ENCODE results near the gene AKAP9.
"Not testable (repeated sequence)": the region's sequence is repeated elsewhere in the genome, so short reads cannot be mapped to it uniquely, and the experiment has no call there.

Gene AKAP9

GRCh38 chr7:92052159-92052558, 111.5 kb downstream of the AKAP9 start:
- Mint-ChIP-seq H3K36me3 (peaks cover 18% of the 10 kb centered on the region), H3K27ac (no peak overlapping the region), H3K27me3 (no peaks in the 10 kb centered on the region), H3K4me3 (no peak overlapping the region), H3K4me1 (ENCODE audit: low read depth) (peaks cover 7% of the 10 kb centered on the region), H3K9me3 (ENCODE audit: low read depth) (no peaks in the 10 kb centered on the region)

GRCh38 chr7:92052684-92053083, 112.0 kb downstream of the AKAP9 start:
- Mint-ChIP-seq H3K27me3 (no peaks in the 10 kb centered on the region), H3K4me1 (ENCODE audit: low read depth) (peaks cover 12% of the 10 kb centered on the region), H3K4me3 (no peak overlapping the region), H3K9me3 (ENCODE audit: low read depth) (no peaks in the 10 kb centered on the region), H3K36me3 (peaks cover 18% of the 10 kb centered on the region), H3K27ac (no peak overlapping the region)

- Mint-ChIP-seq H3K27ac (no peak overlapping the region), H3K4me1 (ENCODE audit: low read depth) (peaks cover 18% of the 10 kb centered on the region), H3K27me3 (no peaks in the 10 kb centered on the region), H3K4me3 (no peak overlapping the region), H3K9me3 (ENCODE audit: low read depth) (no peaks in the 10 kb centered on the region), H3K36me3 (peaks cover 18% of the 10 kb centered on the region)
Observed at GRCh38 chr7:92053312-92053711, 112.7 kb downstream of the AKAP9 start.

- Mint-ChIP-seq H3K9me3 (ENCODE audit: low read depth) (no peaks in the 10 kb centered on the region), H3K4me3 (no peak overlapping the region), H3K27ac (no peak overlapping the region), H3K27me3 (no peaks in the 10 kb centered on the region), H3K36me3 (peaks cover 7% of the 10 kb centered on the region), H3K4me1 (ENCODE audit: low read depth) (peaks cover 22% of the 10 kb centered on the region)
Observed at GRCh38 chr7:92056286-92056685, 115.6 kb downstream of the AKAP9 start.

GRCh38 chr7:92057375-92057774, 116.7 kb downstream of the AKAP9 start:
- Mint-ChIP-seq H3K9me3 (ENCODE audit: low read depth) (no peaks in the 10 kb centered on the region), H3K4me3 (peak overlapping the region; percentile 43), H3K27ac (no peak overlapping the region), H3K27me3 (no peaks in the 10 kb centered on the region), H3K4me1 (ENCODE audit: low read depth) (peaks cover 22% of the 10 kb centered on the region), H3K36me3 (peaks cover 8% of the 10 kb centered on the region)

GRCh38 chr7:92058040-92058439, 117.4 kb downstream of the AKAP9 start:
- H3K36me3 Mint-ChIP-seq, result peaks cover 8% of the 10 kb centered on the region
- H3K4me3 Mint-ChIP-seq, result peak overlapping the region; percentile 43
- H3K27ac Mint-ChIP-seq, result peak overlapping the region; percentile 28
- H3K4me1 Mint-ChIP-seq (ENCODE audit: low read depth), result peaks cover 22% of the 10 kb centered on the region
- H3K9me3 Mint-ChIP-seq (ENCODE audit: low read depth), result no peaks in the 10 kb centered on the region
- H3K27me3 Mint-ChIP-seq, result no peaks in the 10 kb centered on the region

GRCh38 chr7:92058899-92059298, 118.2 kb downstream of the AKAP9 start:
- no peak overlapping the region for H3K27ac Mint-ChIP-seq
- H3K36me3 Mint-ChIP-seq, result peaks cover 5% of the 10 kb centered on the region
- no peak overlapping the region for H3K4me3 Mint-ChIP-seq
- no peaks in the 10 kb centered on the region for H3K27me3 Mint-ChIP-seq
- no peaks in the 10 kb centered on the region for H3K9me3 Mint-ChIP-seq (ENCODE audit: low read depth)
- H3K4me1 Mint-ChIP-seq (ENCODE audit: low read depth), result peaks cover 22% of the 10 kb centered on the region

GRCh38 chr7:92061154-92061553, 120.5 kb downstream of the AKAP9 start:
- H3K9me3 Mint-ChIP-seq (ENCODE audit: low read depth), result no peaks in the 10 kb centered on the region
- H3K27ac Mint-ChIP-seq, result no peak overlapping the region
- no peak overlapping the region for H3K4me3 Mint-ChIP-seq
- peaks cover 18% of the 10 kb centered on the region for H3K4me1 Mint-ChIP-seq (ENCODE audit: low read depth)
- H3K27me3 Mint-ChIP-seq, result no peaks in the 10 kb centered on the region
- H3K36me3 Mint-ChIP-seq, result peaks cover 6% of the 10 kb centered on the region

GRCh38 chr7:92064438-92065029, 123.9 kb downstream of the AKAP9 start:
- Mint-ChIP-seq H3K4me1 (ENCODE audit: low read depth) (no peaks in the 10 kb centered on the region), H3K9me3 (ENCODE audit: low read depth) (no peaks in the 10 kb centered on the region), H3K27ac (no peak overlapping the region), H3K4me3 (no peak overlapping the region), H3K36me3 (peaks cover 15% of the 10 kb centered on the region), H3K27me3 (no peaks in the 10 kb centered on the region)

GRCh38 chr7:92071032-92071431, 130.4 kb downstream of the AKAP9 start:
- peaks cover 21% of the 10 kb centered on the region for H3K36me3 Mint-ChIP-seq
- no peaks in the 10 kb centered on the region for H3K27me3 Mint-ChIP-seq
- H3K27ac Mint-ChIP-seq, result peak overlapping the region; percentile 16
- no peaks in the 10 kb centered on the region for H3K9me3 Mint-ChIP-seq (ENCODE audit: low read depth)
- no peak overlapping the region for H3K4me3 Mint-ChIP-seq
- peaks cover 3% of the 10 kb centered on the region for H3K4me1 Mint-ChIP-seq (ENCODE audit: low read depth)

- H3K4me3 Mint-ChIP-seq, result no peak overlapping the region
- no peaks in the 10 kb centered on the region for H3K9me3 Mint-ChIP-seq (ENCODE audit: low read depth)
- H3K27ac Mint-ChIP-seq, result no peak overlapping the region
- peaks cover 3% of the 10 kb centered on the region for H3K4me1 Mint-ChIP-seq (ENCODE audit: low read depth)
- H3K27me3 Mint-ChIP-seq, result no peaks in the 10 kb centered on the region
- H3K36me3 Mint-ChIP-seq, result peaks cover 17% of the 10 kb centered on the region
Observed at GRCh38 chr7:92072121-92072520, 131.5 kb downstream of the AKAP9 start.

- Mint-ChIP-seq H3K4me3 (no peak overlapping the region), H3K27me3 (no peaks in the 10 kb centered on the region), H3K27ac (no peak overlapping the region), H3K9me3 (ENCODE audit: low read depth) (no peaks in the 10 kb centered on the region), H3K4me1 (ENCODE audit: low read depth) (peaks cover 3% of the 10 kb centered on the region), H3K36me3 (peaks cover 13% of the 10 kb centered on the region)
Observed at GRCh38 chr7:92072708-92073107, 132.0 kb downstream of the AKAP9 start.

GRCh38 chr7:92075455-92076158, 134.9 kb downstream of the AKAP9 start:
- Mint-ChIP-seq H3K27me3 (no peaks in the 10 kb centered on the region), H3K27ac (no peak overlapping the region), H3K4me3 (no peak overlapping the region), H3K36me3 (peaks cover 7% of the 10 kb centered on the region), H3K4me1 (ENCODE audit: low read depth) (peaks cover 3% of the 10 kb centered on the region), H3K9me3 (ENCODE audit: low read depth) (no peaks in the 10 kb centered on the region)

GRCh38 chr7:92076509-92076908, 135.8 kb downstream of the AKAP9 start:
- Mint-ChIP-seq H3K27ac (no peak overlapping the region), H3K36me3 (peaks cover 7% of the 10 kb centered on the region)

GRCh38 chr7:92083922-92084321, 143.3 kb downstream of the AKAP9 start:
- peaks cover 24% of the 10 kb centered on the region for H3K36me3 Mint-ChIP-seq

More at GRCh38 chr7:92076509-92076908, 135.8 kb downstream of the AKAP9 start:
- no peak overlapping the region for H3K4me3 Mint-ChIP-seq
- no peaks in the 10 kb centered on the region for H3K27me3 Mint-ChIP-seq
- no peaks in the 10 kb centered on the region for H3K9me3 Mint-ChIP-seq (ENCODE audit: low read depth)
- peaks cover 3% of the 10 kb centered on the region for H3K4me1 Mint-ChIP-seq (ENCODE audit: low read depth)

GRCh38 chr7:92088266-92088665, 147.6 kb downstream of the AKAP9 start:
- H3K27me3 Mint-ChIP-seq, result no peaks in the 10 kb centered on the region
- H3K4me3 Mint-ChIP-seq, result no peak overlapping the region
- no peak overlapping the region for H3K27ac Mint-ChIP-seq
- H3K9me3 Mint-ChIP-seq (ENCODE audit: low read depth), result no peaks in the 10 kb centered on the region
- peaks cover 26% of the 10 kb centered on the region for H3K36me3 Mint-ChIP-seq
- H3K4me1 Mint-ChIP-seq (ENCODE audit: low read depth), result no peaks in the 10 kb centered on the region

More at GRCh38 chr7:92083922-92084321, 143.3 kb downstream of the AKAP9 start:
- H3K27me3 Mint-ChIP-seq; H3K4me3 Mint-ChIP-seq; H3K27ac Mint-ChIP-seq; H3K4me1 Mint-ChIP-seq (ENCODE audit: low read depth); H3K9me3 Mint-ChIP-seq (ENCODE audit: low read depth): not testable (repeated sequence)

Measured in activated naive CD8-positive, alpha-beta T cell (primary cell).